ENCODE measurements around the gene DVL2.
"Not testable (repeated sequence)": the region's sequence is repeated elsewhere in the genome, so short reads cannot be mapped to it uniquely, and the experiment has no call there.

The DVL2 gene

DNA sequence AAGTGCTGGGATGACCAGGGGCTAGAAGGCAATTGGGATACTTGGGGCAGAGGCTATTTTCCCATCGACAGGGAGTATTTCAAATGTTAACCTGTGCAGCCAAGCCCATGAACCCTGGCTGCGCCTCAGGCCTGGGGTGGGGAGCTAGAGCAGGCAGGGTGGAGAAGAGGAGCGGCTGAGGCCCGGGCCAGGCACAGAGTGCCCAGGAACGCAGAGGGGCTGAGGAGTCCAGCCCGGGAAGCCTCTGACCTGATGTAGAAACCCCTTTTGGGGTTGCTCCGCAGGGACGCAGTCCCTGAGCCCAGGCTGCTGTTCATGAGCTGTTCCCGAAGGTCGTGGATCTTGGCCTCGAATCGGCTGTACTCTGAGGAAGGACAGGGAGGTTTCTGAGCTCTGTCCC lies 38.3 kb downstream of the DVL2 start:
- DNase-seq: no peak

DNA sequence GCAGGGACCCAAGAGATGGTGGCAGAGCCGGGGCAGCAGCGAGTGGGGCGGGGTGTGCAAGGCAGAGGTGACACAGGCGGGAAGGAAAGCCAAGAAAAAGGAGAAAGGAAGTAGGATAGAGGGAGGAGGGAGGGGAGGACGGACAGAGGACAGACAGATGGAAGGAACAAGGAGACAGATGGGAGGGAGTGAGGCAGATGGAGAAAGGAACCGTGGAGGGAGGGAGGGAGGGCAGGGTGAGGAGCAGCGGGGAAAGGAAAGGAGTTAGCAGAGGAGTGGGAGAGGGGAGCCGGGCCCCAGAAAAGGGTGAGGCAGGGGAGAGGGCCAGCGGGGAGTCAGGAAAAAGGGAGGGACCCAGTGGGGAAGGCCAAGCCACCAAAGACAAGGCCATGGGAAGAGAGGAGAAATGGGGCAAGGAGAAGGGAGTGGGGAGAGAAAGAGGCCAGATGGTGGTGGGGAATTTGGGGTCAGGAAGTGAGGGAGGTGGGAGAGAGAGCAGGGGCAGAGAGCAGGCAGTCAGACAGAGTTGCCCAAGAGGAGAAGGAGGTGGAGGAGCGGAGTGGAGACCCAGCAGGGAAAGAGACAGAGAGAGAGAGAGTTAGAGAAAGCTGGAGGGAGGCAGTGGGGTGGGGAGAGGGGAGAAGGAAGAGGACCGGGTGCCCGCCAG lies 41.9 kb downstream of the DVL2 start:
- DNase-seq: no peak

DNA sequence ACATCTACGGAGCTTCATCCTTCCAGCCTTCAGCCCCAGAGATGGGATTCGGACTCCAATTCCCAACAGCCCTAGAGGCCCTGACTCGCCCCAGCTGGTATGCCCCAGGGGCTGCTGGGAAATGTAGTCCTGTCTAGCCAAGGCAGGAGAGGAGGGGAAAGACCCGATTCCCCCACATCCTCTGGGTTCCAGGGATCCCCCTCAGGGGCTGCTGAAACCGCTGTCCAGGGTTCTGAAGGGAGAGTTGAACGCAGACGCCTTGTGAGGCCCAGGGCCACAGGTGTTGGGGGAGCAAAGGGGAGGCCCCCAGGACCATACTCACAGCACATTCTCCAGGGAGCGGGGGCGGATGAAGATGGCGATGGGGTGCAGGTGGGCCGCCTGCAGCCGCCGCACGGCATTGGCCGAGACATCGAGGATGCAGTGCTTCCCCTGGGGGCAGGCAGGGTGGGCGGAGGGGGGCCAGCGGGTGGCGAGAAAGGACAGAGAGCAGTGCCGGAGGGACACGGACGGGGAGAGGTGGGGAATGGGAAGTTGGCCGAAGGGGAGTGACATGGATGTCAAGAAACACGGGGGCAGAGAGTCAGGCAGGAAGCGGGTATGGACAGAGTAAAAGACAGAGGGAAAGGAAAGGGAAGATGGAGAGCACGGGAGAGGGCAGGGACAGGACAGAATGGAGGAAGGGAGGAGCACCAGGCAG lies 42.6 kb downstream of the DVL2 start:
- no peak for DNase-seq

DNA sequence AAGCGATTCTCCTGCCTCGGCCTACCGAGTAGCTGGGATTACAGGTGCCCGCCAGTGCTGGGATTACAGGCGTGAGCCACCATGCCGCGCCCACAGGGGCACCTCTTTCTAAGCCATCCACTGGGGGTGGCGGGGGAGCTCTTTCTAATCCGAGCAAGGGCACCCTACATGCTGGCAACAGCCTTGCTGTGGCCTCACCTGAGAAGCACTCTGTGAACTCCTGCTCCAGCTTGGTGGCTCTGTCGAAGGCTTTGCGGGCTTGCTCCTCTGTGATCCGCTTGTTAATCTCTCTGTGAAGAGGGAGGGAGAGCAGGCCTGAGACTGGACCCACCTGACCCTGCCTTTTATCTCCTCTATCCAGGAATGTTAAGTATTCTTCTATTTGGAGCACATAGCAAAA lies 43.2 kb downstream of the DVL2 start:
- DNase-seq: no peak

DNA sequence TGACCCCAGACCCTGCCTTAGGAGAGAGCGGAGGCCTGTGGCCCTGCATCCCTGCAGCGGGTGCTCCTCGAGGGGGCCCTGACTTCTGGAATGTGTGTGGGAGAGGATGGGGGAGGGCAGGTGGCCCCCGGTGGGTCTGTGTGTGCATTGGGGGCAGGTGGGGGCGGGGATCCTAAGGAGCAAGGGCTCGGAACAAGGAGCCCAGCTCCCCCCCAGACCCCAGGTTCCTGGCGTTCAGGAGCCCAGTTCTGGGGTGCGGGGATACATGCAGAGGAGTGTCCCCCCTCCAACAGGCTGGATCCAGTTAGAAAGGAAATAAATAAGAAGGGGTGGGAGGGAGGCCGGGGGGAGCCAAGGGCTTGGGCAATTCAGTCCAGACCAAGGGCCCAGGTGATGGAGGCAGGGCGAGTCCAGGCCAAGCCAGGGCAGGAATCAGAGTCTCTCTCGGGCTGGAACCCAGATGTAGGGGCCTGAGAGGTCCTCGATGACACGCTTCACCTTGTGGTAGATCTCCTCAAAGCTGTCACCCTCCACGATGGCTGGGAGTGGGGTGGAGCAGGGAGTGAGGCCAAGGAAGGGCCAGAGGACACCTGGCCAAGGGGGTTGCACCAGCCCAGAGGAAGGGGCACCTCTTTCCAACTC lies 43.9 kb downstream of the DVL2 start:
- no peak for DNase-seq

DNA sequence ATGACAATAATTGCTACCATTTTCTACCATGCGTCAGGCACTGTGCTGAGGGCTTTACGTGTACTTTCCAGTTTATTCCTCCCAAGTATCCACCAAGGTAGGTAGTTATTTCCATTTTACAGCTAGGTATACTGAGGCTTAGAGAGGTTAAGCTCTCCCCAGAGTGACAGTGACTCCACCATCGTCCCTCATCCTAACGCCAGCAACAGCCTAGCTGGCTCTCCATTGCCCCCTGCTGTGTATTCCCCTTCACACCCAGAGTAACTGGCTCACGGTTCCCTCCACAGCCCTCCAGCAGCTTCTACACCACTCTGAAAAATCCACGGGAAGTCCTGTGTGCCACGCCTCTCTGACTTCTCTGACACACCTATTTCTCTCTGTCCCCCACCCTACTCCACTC lies 48.1 kb downstream of the DVL2 start:
- DNase-seq: no peak

DNA sequence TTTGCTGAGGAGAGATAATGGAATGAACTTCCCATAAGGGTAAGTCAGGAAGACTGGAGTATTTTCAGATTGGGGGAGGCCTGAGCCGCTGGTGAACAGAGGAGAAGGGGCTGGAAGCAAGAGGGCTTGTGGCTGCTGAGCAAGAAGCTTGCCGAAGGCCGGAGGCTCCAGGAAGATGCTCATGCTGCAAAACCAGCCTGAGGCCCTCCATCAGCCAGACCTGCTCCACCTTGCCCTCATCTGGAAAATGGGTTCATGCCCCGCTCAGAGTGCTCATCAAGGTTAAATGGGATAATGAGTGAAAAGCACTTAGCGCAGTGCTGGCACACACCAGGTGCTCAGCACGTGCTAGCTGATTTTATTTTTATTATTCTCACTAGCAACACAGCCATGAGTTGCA lies 49.7 kb downstream of the DVL2 start:
- DNase-seq: no peak

DNA sequence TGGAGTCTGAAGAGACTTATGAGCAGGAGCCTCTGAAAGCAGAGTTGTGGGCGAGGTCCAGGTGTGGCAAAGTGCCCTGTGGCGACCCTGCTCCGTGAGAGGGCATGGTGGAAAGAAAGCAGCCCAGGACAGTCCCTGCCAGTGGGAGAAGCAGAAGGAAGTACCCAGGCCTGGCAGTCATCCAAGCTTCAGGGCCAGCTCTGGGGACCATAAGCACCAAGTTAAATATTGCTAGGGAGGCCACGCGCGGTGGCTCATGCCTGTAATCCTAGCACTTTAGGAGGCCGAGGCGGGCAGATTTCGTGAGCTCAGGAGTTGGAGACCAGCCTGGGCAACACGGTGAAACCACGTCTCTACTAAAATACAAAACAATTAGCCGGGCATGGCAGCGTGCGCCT lies 50.2 kb downstream of the DVL2 start:
- DNase-seq: no peak

DNA sequence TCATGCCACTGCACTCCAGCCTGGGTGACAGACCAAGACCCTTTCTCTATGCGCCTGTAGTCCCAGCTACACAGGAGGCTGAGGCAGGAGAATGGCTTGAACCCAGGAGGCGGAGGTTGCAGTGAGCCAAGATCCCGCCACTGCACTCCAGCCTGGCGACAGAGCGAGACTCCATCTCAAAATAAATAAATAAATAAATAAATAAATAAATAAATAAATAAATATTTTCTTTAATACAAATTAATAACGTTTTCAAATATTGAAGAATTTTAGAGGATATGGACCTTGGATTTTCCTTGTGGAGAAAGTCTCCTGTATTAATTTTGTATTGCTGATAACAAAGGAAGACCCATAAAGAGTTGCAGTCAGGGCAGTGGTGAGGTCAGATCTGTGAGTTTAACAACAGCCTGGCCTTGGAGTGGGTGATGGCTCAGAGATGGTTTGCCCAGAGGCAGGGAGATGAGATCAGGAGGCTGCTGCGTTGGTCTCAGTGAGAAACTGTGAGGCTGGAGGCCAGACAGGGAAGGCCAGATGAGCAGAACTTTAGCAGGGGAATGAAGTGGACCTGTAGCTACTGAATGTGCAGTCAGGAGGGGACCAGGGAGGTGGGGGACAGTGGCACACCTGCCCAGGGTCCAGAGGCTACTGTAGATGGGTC lies 50.8 kb downstream of the DVL2 start:
- no peak for DNase-seq

DNA sequence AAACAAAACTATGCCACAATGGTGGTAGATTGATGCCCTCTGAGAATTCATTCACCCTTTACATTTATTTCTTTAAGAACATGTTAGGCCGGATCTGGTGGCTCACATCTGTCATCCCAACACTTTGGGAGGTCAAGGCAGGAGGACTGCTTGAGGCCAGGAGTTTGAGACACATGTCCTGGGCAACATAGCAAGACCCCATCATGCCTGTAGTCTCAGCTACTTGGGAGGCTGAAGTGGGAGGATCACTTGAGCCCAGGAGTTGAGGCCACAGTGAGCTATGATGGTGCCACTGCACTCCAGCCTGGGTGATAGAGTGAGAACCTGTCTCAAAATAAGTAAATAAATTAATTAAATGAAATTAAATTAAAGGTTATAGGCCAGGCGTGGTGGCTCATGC lies 52.2 kb downstream of the DVL2 start:
- DNase-seq: not testable (repeated sequence)

DNA sequence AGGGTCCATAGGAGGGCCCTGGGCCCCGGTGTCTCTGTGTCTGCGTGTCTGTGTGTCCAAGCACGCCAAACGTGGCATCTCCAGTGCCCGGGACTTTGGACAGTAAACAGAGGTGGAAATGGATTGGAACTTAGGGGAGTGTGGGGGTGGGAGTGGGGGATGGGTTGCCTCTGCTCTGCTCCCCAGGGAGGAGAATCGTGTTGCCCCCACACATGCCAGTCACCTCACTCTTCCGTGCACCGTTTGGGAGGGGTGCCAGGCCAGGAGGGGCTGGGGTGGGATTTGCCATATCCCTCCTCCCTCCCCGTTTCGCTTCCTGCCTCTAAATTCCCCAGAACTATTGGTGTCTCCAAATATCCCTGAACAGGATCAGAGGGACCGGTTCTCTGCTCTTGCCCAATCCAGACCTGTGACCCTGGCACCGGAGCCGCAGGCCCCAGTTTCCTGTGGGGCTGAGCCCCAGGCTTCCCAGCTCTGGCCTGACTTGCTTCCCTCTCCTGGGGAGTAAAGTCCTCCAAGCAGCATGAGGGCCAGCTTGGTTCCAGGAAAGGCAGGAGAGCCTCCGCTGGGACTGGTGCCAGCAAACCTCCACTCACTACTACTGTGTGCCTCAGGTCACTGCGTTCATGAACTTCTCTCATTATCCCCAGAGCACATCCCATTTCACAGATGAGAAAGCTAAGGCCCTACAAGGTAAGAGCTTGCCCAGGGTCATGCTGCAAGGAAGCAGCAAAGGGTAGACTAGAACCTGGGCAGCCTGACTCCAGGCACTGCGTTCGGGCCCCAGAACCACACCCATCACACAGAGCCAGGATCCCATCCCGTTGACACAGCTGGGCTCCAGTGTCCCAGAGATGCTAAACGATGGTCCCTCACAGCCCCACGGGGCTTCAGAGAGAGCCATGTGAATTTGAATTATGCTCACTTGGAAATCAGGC lies 54.7 kb downstream of the DVL2 start, which contains the start of gene ASGR1:
TSS of gene ASGR1 (minus strand) at position 54 of the 938 bp plus-strand sequence. CDS start 807 bp downstream, outside the sequence.
- DNase-seq: no peak

DNA sequence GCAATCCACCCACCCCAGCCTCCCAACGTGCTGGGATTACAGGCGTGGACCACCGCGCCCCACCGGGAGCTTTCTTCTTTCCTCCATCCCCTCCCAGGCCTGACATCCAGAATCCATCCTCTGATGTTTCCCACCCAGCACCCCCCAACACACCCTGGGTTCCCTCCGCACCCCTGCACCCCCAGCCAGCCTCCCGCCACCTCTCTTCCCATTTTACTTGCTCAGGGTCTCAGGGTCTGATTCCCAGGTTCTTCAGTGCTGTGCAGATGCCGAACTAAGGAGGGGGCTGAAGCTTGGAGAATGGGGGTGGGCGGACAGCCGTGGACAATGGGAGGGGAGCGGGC lies 55.4 kb downstream of the DVL2 start:
- no peak for DNase-seq

DNA sequence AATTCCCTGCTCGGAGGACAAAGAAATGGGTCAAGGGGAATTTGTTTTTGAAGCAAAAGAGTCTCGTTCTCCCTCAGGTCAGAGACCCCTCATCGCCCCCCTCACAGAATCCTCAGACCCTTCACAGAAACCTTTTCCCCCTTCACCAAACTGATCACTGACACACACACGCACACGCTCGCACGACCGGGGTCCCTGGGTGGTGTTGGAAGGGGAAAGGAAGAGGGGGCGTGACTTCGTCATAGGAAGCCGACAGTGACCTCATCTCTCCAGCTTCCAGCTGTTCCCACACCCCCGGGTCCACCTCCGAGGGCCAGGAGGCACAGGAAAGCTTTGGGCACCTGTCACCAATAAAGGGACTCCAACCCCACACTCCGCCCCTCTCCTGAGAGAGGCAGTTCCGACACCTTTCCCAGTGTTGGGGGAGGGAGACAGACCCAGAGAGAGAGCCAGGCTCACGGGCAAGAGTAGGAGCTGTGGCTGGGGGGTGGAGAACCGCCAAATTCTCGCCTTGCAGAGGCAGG lies 56.3 kb downstream of the DVL2 start:
- no peak for DNase-seq

DNA sequence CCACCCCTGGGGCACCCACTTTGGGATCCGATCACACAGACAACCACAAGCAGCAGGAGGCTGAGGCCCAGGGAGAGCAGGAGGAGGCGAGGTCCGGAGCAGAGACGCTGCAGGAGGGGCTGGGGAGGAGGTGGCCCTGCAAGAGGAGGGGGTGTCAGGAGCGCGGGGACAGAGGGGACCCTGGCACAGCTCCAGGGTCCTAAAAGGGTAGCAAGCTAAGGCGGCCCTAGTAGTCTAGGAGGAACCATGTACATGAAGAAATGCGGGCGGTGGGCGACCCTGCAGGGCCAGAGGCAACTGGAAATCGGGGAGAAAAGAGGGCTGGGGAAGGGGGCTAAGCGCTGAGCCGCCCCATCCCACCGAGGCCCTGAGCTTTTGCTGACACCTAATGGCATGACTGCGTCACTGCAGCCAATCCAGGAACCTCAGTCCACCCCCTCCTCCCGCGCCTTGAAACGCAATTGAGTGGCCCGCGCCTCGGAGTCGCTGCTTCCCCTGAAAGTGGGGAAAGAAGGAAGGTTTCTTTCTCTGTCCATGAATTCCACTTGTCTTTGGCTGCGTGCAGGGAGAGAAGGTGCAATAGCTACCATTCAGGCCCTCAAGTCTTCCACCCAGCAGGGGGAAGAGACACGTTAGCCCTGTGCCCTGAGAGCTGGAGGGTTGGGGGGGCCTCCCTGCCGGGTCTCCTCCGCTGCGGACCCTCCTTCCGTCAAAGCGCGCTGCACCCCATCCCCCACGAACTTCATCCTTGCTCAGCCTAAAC lies 56.9 kb downstream of the DVL2 start:
- peak; percentile 70 to 75 for DNase-seq

DNA sequence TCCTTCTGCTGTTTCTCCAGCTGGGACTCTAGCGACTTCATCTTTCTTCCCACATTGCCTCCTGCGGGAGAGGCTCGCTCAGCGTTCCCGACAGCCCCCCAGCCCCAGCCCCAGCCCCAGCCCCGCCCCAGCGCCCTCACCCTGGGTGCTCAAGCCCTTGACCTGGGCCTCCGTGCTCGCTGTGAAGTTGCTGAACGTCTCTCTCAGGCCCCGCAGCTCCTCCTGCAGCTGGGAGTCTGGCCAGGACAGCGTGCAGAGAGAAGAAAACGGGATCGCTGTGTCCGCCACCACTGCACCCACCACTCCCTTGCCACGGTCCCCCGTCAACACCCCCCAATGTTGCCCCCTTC lies 57.5 kb downstream of the DVL2 start:
- no peak for DNase-seq

DNA sequence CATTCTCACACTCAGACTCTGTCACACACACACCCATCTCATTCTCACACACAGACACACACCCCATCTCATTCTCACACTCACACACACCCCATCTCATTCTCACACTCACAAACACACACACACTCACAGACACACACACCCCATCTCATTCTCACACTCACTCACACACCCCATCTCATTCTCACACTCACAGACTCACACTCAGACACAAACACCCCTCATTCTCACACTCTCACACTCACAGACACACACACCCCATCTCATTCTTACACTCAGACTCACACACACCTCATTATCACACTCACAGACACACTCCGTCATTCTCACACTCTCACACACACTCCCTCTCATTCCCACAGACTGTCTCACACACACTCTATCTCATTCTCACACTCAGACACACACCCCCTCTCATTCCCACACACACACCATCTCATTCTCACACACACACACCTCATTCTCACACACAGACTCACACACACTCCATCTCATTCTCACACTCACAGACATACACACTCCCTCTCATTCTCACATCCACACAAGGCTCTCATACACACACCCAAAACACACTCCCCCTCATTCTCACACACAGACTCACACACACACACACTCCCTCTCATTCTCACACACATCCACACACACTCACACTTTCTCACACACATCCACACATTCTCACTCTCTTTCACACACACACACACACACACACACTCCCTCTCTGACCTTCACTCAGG lies 58.0 kb downstream of the DVL2 start:
- DNase-seq: no peak
